GM19238 (cell line): ENCODE results near the gene MAP3K6.
A peak's percentile ranks its signal among the peaks of the same experiment; 100 is the strongest.
"Not testable (repeated sequence)": the region's sequence is repeated elsewhere in the genome, so short reads cannot be mapped to it uniquely, and the experiment has no call there.

ENCODE experiments used
- DNase-seq: peaks from one replicate; pipeline ENCODE4 v3.0.0; 2011; ENCODE audit warnings: low spot score; ENCODE audit not compliant: insufficient read length

Gene MAP3K6, protein sequence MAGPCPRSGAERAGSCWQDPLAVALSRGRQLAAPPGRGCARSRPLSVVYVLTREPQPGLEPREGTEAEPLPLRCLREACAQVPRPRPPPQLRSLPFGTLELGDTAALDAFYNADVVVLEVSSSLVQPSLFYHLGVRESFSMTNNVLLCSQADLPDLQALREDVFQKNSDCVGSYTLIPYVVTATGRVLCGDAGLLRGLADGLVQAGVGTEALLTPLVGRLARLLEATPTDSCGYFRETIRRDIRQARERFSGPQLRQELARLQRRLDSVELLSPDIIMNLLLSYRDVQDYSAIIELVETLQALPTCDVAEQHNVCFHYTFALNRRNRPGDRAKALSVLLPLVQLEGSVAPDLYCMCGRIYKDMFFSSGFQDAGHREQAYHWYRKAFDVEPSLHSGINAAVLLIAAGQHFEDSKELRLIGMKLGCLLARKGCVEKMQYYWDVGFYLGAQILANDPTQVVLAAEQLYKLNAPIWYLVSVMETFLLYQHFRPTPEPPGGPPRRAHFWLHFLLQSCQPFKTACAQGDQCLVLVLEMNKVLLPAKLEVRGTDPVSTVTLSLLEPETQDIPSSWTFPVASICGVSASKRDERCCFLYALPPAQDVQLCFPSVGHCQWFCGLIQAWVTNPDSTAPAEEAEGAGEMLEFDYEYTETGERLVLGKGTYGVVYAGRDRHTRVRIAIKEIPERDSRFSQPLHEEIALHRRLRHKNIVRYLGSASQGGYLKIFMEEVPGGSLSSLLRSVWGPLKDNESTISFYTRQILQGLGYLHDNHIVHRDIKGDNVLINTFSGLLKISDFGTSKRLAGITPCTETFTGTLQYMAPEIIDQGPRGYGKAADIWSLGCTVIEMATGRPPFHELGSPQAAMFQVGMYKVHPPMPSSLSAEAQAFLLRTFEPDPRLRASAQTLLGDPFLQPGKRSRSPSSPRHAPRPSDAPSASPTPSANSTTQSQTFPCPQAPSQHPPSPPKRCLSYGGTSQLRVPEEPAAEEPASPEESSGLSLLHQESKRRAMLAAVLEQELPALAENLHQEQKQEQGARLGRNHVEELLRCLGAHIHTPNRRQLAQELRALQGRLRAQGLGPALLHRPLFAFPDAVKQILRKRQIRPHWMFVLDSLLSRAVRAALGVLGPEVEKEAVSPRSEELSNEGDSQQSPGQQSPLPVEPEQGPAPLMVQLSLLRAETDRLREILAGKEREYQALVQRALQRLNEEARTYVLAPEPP (N-terminal part only)

DNA sequence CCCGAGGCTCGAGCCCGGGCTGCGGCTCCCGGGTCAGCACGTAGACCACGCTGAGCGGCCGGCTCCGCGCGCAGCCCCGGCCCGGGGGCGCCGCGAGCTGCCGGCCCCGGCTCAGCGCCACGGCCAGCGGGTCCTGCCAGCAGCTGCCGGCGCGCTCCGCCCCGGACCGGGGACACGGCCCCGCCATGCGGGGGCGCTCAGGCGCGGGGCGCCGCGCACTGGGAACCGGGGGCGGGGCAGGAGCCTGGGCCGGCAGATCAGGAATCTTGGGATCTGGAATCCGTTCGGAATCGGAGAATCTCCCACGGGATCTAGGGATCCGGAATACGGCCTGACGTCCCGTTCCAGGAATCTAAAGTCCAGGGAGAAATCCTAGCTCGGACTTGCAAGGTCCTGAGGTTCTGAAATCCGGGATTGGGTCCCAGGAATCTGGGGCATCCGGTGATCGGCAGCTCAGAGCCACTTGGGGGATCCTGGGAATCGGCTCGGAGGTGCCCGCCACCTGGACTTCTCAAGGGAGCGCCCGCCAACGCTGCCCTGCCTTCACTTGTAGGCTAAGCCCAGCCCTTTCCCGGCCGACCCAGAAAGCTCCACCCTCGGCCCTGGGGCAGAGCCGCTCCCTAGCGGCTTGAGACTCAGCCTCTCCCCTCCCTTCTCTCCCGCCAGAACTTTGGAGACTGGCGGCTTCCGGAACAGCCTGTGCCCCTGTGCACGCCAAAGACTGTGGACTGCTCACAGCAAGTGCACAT lies at the start of gene MAP3K6:
TSS of gene MAP3K6 (minus strand) at position 551 of the 749 bp plus-strand sequence. CDS start at position 187, 364 bp downstream.
- no peak for DNase-seq

GRCh38 chr1:27414091-27414490 lies 47.3 kb upstream of the MAP3K6 start:
- DNase-seq, result no peak

DNA sequence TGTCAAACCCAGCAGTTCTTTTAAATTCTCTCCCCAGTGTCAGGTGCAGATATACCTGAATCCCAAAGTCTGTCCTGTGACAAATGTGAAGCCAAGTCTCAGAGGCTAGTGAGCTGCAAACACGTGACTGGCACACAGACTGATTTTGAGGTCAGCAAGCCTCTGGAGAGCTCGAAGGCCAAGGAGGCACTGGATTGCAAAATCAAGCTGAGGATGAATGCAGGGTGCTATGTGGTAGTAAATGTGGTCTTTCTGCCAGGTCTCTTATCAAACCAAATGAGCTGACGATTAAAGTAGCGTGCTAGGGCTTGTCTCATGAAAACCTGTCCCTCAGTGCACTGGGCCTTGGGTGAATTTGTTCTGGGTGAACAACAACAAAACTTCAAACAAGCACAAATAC lies 46.2 kb upstream of the MAP3K6 start:
- DNase-seq, result no peak

DNA sequence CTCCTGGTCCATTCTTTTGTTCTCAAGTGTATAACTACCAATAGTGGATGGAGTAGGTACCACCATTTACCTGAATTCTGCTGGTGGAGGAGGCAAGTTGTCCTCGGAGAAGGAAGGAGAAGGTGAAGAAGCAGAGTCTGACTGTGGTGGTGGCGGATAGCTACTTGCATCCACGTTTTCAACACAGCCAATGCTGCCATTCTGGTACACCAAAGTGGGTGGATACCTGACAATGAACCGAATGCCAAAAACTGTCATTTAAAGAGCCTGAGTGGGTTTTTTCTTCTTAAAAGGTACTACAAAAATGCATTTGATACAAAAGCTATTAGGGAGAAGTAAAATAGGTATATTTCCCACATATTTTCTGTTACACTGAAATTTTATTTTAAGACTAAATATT lies 45.7 kb upstream of the MAP3K6 start:
- no peak for DNase-seq

DNA sequence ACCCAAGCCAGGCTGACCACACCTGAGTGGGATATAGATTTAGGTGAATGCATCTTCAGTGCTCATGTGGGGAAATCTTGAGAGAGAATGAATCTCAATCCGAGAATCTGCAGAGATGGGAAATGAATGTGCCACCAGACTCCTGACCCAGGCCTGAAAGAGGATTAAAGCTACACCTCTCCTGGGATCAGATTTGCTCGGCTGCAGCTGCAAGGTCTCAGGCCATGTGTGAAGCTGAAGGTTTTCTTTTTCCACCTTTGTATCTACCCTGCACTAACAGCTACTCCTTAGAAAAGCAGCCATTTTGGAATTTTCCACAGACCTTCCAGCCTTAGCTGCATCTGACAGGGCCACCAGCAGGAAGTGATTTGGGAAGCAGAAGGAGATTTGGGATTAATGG lies 43.9 kb upstream of the MAP3K6 start:
- DNase-seq, result no peak

DNA sequence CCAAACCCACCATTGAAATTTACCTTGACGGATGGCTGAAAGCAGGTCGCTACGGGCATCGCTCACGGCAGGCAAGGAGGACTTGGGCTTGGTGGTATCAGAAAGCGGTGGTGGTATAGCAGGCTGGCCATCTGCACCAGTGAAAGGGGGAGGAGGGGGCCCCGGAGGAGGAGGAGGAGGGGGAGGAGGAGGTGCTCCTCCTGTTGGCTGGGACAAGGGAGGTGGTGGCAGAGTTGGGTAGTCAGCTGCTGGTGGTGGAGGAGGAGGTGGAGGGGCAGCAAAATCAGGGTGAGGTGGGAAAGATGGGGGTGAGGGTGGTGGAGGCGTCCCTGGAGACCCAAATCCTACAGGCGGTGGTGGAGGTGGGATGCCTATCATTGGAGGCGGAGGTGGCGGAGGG lies 42.9 kb upstream of the MAP3K6 start:
- DNase-seq, result no peak

DNA sequence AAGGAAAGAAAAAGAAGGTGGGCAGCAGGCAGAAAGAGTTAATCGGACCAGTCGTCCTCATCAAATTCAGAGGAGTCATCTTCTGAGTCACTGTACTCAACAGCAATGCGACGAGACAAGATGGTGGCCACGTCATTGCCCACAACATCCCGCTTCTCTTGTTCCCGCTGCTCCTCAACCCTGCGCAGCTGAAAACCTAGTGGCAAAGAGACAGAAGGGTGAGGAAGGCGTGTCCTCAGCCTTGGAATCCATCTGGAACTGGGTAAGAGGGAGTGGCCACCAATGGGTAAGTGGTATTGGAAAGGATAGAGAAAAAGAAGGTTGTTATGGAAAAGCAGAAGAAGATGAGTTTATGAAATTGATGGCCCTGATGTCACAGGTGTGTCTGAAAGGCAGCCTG lies 41.4 kb upstream of the MAP3K6 start:
- DNase-seq, result no peak

DNA sequence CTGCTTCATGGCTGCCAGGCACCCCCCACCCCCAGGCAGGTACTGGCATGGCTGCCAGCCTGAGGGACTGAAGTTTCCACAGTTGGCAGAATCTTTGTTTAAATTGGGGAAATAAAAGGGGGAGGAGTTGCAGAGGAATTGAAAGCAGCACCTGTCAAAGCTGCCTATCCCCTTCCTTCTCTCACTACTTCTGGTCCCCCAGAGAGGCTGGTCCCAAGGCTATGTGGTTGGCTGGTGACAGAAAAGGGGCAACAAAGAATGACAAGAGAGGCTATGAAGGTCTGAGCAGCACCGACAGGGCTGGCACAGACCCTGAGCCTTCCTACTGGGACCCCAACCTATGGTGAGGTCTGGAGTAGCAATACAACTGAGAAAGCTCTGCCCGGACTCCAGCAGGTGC lies 40.0 kb upstream of the MAP3K6 start:
- not testable (repeated sequence) for DNase-seq

DNA sequence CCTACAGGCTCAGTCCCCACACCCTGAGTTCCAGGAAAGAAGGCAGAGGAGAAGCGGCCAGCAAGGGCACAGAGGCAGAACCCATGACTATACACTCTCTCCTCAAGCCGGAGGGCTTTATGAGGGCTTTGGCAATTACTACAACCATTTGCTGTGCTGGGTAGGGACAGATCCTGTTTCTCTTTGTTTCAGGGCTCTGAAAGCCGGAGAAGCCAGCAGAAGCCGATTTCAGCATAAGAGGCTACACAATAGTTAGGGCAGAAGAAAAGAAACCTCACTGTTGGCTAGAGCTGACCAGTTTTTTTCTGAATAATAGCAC lies 39.6 kb upstream of the MAP3K6 start:
- no peak for DNase-seq

DNA sequence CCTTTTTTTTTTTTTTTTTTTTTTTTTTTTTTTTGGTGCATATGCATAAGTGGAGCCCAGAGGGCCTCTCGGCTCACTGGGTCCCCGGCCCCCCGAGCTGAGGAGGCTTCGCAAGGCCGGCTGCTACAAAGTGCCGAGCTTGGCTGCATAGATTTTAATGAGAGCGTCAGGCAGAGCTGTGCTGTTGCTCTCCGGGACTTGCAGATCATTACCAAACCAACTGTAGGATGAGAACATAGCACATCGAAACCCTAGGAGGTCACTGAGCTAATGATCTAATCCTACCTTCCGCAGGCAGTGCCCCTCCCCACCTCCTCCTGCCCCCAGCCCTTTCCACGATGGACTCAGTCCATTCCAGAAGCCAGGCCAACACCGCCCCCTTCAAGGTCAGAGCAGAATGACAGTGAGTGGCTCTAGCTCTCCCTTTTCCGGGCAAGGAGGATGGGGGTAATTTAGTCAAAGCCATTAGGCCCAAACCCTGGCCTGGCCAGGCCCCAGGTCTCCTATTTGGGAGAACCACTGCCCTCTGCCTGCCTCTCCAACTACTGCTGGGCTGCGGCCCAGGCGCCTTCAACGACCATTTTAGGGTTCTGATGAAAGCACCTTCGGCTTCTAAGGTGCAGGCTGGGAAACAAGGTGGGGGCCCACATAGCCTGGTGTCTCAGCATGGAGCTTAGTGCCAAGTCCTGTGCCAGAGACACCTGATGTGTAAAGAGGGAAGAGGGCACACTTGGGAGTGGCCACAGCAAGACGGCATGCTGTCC lies 39.0 kb upstream of the MAP3K6 start:
- DNase-seq, result not testable (repeated sequence)

- DNase-seq, result no peak
Observed at GRCh38 chr1:27405074-27405473, 38.3 kb upstream of the MAP3K6 start.

GRCh38 chr1:27403931-27404330 lies 37.2 kb upstream of the MAP3K6 start:
- no peak for DNase-seq

DNA sequence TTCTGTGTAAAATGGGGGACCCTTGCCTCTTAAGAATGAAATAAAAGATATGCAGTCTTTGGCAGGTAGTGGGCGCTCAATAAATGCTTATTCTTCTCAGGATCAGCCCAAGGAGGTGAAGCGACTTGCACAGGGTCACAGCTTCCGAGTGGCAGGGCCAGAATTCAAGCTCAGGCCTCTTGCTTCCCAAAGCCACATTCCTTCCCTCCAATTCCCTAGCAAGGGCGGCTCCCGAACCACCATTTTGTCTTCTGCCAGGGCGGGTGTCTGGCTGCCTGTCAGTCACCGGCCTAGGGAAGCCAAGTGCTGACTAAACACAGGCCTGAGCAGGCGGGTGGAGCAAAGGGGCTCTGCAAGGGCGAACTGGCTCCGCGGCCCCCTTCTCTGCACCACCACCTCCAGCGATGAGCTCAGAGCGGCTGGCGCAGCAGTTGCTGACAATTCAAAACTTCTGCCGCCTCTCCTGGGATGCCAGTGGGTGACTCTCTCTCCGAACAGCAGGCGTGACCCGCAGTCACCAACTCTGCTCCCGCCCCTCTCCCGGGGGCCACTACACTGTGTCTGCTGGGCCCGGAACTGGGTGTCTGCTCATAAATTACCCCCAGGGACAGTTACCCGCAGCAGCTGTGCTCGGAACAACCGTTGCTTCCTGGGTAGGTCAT lies 36.4 kb upstream of the MAP3K6 start:
- peak; percentile 65 for DNase-seq

DNA sequence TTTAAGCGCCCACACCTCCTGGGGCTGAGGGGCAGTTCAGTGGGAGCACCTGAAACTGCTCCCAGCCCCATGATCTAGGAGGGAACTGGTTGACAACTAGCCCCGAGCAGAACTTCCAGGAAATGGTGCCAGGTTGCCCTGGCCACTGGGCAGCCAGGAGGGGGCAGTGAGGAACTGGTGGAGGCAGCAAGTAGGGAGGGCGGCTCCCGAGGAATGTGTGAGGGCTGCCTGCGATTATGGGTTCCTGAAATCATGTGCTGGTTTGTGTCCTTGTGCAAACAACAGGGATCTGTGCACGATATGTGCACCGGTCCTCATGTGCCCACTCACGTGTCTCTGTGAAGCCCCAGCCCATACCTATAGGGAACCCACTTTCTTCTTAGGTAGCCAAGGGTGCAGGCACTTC lies 35.6 kb upstream of the MAP3K6 start:
- DNase-seq, result no peak

- DNase-seq, result no peak
Observed at GRCh38 chr1:27400963-27401341, 34.2 kb upstream of the MAP3K6 start.

- no peak for DNase-seq
Observed at GRCh38 chr1:27400082-27400962, 33.6 kb upstream of the MAP3K6 start.

DNA sequence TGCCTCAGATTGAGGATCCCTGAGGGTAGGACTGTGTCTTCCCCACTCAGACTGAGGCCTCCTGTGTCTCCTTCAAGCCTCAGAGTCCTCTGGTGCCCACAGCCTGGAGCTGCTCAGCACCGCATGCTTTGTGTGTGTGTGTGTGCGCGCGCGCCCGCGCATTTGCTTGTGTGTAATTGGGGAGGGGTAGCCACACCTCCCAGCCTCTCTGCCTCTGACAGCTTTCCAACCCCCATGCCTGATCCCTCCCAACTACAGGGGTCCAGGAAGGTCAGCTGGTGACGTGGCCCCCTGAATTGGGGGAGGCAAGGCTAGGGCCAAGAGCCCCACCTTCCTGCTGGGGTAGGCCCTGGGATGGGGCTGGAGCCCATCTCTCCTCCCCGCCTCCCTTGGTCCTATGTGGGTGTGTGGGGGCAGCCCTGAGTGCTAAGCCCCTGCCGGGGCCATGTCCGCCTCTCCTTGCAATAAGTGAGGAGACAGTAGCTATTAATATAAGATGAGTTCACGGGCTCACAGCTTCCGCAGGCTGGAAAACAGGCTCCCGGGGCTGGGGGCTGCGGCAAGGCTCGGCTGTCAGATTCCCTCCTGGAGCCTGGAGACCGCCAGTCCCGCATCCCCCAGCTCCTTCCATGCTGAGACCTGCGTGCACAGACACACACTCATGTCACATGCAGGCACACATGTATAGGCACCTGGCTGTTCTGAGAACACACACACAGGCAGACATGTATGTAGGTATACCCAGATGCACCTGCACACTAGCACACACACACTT lies 32.7 kb upstream of the MAP3K6 start:
- no peak for DNase-seq
